Left lung (tissue), 10 donors: ENCODE results near the gene ZNF221. TPM values are rescaled to one million over a fixed set of nuclear protein-coding genes. Genes with fewer than 3 reads are reported as not detected.

Source experiments
- ATAC-seq: fragments of 200-7000 bp; cut with Tn5 transposase; one replicate; pipeline ENCODE4 v1.9.1; 2020; ENCODE audit warnings: moderate library complexity
- DNase-seq, 4 donors: peaks; one replicate each; pipeline ENCODE4 v3.0.0-alpha.2; 2013 to 2020
- H3K27ac ChIP-seq, 2 donors: fragments of 200-600 bp; sonication (generic) in 1 of 2; one replicate each; pipeline versions ENCODE4 v1.5.0 to v1.8.0; 2020 to 2021
- H3K27me3 ChIP-seq, 2 donors: fragments of 200-600 bp; sonication (generic) in 1 of 2; one replicate each; pipeline versions ENCODE4 v1.5.0 to v1.8.0; 2020 to 2021
- H3K36me3 ChIP-seq, 2 donors: fragments of 200-600 bp; sonication (generic) in 1 of 2; one replicate each; pipeline versions ENCODE4 v1.5.0 to v1.8.0; 2020 to 2021
- H3K4me1 ChIP-seq, 2 donors: fragments of 200-600 bp; one replicate each; pipeline ENCODE4 v1.8.0; 2021
- H3K4me3 ChIP-seq, 2 donors: fragments of 200-600 bp; sonication (generic) in 1 of 2; one replicate each; pipeline versions ENCODE4 v1.5.0 to v1.8.0; 2020 to 2021; ENCODE audit warnings: mild to moderate bottlenecking in 1 of 2
- H3K9me3 ChIP-seq, 2 donors: fragments of 200-600 bp; sonication (generic) in 1 of 2; one replicate each; pipeline versions ENCODE4 v1.5.0 to v1.8.0; 2020 to 2021
- CTCF ChIP-seq, 2 donors: fragments of 200-600 bp; sonication (generic) in 1 of 2; IDR thresholded peaks; one replicate each; pipeline versions ENCODE4 v1.5.0 to v1.8.0; 2021; ENCODE audit warnings: antibody characterized with exemption in 2 of 2
- intact Hi-C, 2 donors: fragments of 100-400 bp; cut with DNase I; formaldehyde crosslinking; loops; one replicate each; pipeline versions ENCODE4 v1.11.2 to v1.14.2; 2022
- polyA plus RNA-seq, 6 donors: library from polyadenylated mRNA; unstranded; fragments of 120-200 nt; gene quantifications; one replicate each; pipeline ENCODE4 v1.2.1, GENCODE V29; 2013; ENCODE audit not compliant: insufficient read length in 6 of 6
- total RNA-seq, 2 donors: library from RNA; stranded (reverse); fragmentation: NEBNext Ultra II Directional; extraction: Animal tissue kit (Norgen Biotek cat#: 25700); gene quantifications; one replicate each; pipeline ENCODE4 v1.2.1, GENCODE V29; 2021
- donor health status: DM: no; HTN: yes; CAD: no.
- donor health status: DM: no; HTN: no; CAD: no.

Gene ZNF221
- total and polyA plus RNA-seq, 8 donors: 4.3 to 11.9 (median 9.3) TPM

GRCh38 chr19:43956827-43957226, 5.8 kb downstream of the ZNF221 start:
- H3K27me3 ChIP-seq: no peaks in the 10 kb centered on the region
- H3K4me3 ChIP-seq: no peak overlapping the region
- H3K9me3 ChIP-seq: peaks cover 5 to 94% of the 10 kb centered on the region in 2 donors
- H3K27ac ChIP-seq: no peak overlapping the region
- TF ChIP-seq CTCF (IDR thresholded peaks at IDR 0.05): no peak
- intact Hi-C loops: no loop called here
- ATAC-seq (no peak), DNase-seq (no peak)
- no peaks in the 10 kb centered on the region for H3K4me1 ChIP-seq
- peaks cover 0 to 51% of the 10 kb centered on the region in 2 donors for H3K36me3 ChIP-seq

GRCh38 chr19:43957891-43958290, 6.9 kb downstream of the ZNF221 start:
- no peak for TF ChIP-seq CTCF (IDR thresholded peaks at IDR 0.05)
- Histone ChIP-seq H3K27ac (no peak overlapping the region), H3K27me3 (no peaks in the 10 kb centered on the region), H3K4me1 (no peaks in the 10 kb centered on the region), H3K36me3 (peaks cover 0 to 58% of the 10 kb centered on the region in 2 donors), H3K9me3 (peaks cover 5 to 95% of the 10 kb centered on the region in 2 donors), H3K4me3 (no peak overlapping the region)
- DNase-seq (no peak), ATAC-seq (no peak)
- intact Hi-C loops: no loop called here

GRCh38 chr19:43960411-43960810, 9.4 kb downstream of the ZNF221 start:
- Histone ChIP-seq H3K9me3 (peaks cover 5 to 99% of the 10 kb centered on the region in 2 donors), H3K36me3 (peaks cover 0 to 68% of the 10 kb centered on the region in 2 donors), H3K27me3 (no peaks in the 10 kb centered on the region), H3K27ac (no peak overlapping the region), H3K4me1 (no peaks in the 10 kb centered on the region), H3K4me3 (no peak overlapping the region)
- ATAC-seq: no peak
- intact Hi-C loops: no loop called here
- no peak for DNase-seq
- TF ChIP-seq CTCF (IDR thresholded peaks at IDR 0.05): no peak

GRCh38 chr19:43966079-43966694, 15.2 kb downstream of the ZNF221 start:
- Histone ChIP-seq H3K36me3 (peaks cover 0 to 85% of the 10 kb centered on the region in 2 donors), H3K27ac (no peak overlapping the region), H3K27me3 (no peaks in the 10 kb centered on the region), H3K4me3 (no peak overlapping the region), H3K9me3 (peaks cover 14 to 99% of the 10 kb centered on the region in 2 donors), H3K4me1 (no peaks in the 10 kb centered on the region)
- DNase-seq: no peak
- ATAC-seq: no peak
- intact Hi-C loops: no loop called here
- TF ChIP-seq CTCF (IDR thresholded peaks at IDR 0.05): no peak

- Histone ChIP-seq H3K9me3 (peaks cover 6 to 98% of the 10 kb centered on the region in 2 donors), H3K36me3 (no peaks in the 10 kb centered on the region), H3K27ac (no peak overlapping the region), H3K4me3 (no peak overlapping the region), H3K4me1 (no peaks in the 10 kb centered on the region), H3K27me3 (no peaks in the 10 kb centered on the region)
- ATAC-seq (no peak), DNase-seq (no peak)
- intact Hi-C loops: no loop called here
- no peak for TF ChIP-seq CTCF (IDR thresholded peaks at IDR 0.05)
Observed at GRCh38 chr19:43976732-43977131, 25.7 kb downstream of the ZNF221 start.
